ENCODE data around the gene FAM3C. TPM values are rescaled to one million over a fixed set of nuclear protein-coding genes. Genes with fewer than 3 reads are reported as not detected.
A peak's percentile ranks its signal among the peaks of the same experiment; 100 is the strongest.

The FAM3C gene
- total RNA-seq, 2 donors from 2014 or later = 33.6 to 69.3 TPM

DNA sequence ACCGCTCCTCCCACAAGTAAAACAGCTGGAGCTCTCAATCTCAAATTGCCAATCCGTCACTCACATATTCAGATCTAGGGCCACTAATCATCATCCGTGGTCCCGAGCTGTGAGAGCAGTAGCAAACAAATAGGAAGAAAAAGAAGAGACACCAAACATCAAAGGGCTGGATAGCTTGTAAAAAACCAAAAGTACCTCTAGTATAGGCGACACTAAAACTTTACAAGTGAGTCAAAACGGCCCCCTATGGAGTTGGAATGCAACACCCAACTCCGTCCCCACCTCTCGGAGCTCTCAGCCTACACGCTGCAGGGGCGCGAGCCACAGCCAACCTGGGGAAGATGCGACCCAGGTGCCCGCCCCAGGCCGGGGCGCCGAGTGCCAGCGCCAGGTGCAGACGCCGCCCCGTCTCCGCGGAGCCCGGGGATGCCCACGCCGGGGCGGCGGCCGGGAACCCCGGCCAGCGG is 581 bp downstream of the FAM3C start:
- ATAC-seq (peak; percentile 28), DNase-seq (peak; percentile 33 to 54 (median 38))
- Histone ChIP-seq H3K4me3 (peak overlapping the region; percentile 82 to 84), H3K9me3 (no peaks in the 10 kb centered on the region), H3K36me3 (replicated peaks in 1 of 2; ENCODE audit: insufficient read depth in 1 of 2, low read depth in 2 of 2) (no peaks in the 10 kb centered on the region), H3K4me1 (peaks cover 48% of the 10 kb centered on the region), H3K27ac (peak overlapping the region; percentile 83 to 95 (median 92)), H3K27me3 (no peaks in the 10 kb centered on the region)
- intact Hi-C loops (cut with DNase I) = no loop called here
- WGBS, 2 donors = 1% methylated on average over 14 to 16 of the region's 30 CpGs
- TF ChIP-seq, protein P1, sequence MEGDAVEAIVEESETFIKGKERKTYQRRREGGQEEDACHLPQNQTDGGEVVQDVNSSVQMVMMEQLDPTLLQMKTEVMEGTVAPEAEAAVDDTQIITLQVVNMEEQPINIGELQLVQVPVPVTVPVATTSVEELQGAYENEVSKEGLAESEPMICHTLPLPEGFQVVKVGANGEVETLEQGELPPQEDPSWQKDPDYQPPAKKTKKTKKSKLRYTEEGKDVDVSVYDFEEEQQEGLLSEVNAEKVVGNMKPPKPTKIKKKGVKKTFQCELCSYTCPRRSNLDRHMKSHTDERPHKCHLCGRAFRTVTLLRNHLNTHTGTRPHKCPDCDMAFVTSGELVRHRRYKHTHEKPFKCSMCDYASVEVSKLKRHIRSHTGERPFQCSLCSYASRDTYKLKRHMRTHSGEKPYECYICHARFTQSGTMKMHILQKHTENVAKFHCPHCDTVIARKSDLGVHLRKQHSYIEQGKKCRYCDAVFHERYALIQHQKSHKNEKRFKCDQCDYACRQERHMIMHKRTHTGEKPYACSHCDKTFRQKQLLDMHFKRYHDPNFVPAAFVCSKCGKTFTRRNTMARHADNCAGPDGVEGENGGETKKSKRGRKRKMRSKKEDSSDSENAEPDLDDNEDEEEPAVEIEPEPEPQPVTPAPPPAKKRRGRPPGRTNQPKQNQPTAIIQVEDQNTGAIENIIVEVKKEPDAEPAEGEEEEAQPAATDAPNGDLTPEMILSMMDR (IDR thresholded peaks at IDR 0.05) = no peak
- TF ChIP-seq POLR2A (IDR thresholded peaks at IDR 0.05) = no peak

DNA sequence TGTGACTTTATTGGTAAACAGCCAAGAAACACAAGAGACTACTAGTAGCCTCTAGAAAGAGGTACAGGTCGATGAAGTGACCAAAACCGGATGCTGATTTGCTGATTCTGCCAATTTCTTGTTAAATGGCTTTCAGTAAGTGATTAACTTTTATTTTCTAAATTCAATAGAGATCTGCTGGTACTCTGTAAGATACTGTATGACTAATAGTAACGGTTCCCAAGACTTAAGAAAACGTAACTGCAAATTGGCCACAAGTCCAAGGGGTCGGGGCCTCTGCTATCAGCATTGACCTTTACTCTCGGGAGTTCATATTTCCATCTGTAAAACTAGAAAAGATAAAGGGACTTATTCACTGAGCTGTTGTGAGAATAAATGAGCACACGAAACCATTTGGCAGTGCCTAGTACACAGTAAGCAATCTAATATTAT is 1.4 kb downstream of the FAM3C start:
- no peaks in the 10 kb centered on the region for H3K9me3 ChIP-seq
- ATAC-seq = peak; percentile 2
- intact Hi-C loops (cut with DNase I) = no loop called here
- no peak for TF ChIP-seq POLR2A (IDR thresholded peaks at IDR 0.05)
- TF ChIP-seq, protein P1 (IDR thresholded peaks at IDR 0.05) = no peak
- H3K27me3 ChIP-seq = no peaks in the 10 kb centered on the region
- no peaks in the 10 kb centered on the region for H3K36me3 ChIP-seq (replicated peaks in 1 of 2; ENCODE audit: insufficient read depth in 1 of 2, low read depth in 2 of 2)
- peaks cover 53% of the 10 kb centered on the region for H3K4me1 ChIP-seq
- peak in 3 of 4 donors; percentile 25 to 38 (median 27) for DNase-seq
- 11 to 15% methylated on average over 7 of the region's 7 CpGs for WGBS, 2 donors
- H3K4me3 ChIP-seq = no peak overlapping the region
- peak overlapping the region; percentile 3 to 95 (median 76) for H3K27ac ChIP-seq

DNA sequence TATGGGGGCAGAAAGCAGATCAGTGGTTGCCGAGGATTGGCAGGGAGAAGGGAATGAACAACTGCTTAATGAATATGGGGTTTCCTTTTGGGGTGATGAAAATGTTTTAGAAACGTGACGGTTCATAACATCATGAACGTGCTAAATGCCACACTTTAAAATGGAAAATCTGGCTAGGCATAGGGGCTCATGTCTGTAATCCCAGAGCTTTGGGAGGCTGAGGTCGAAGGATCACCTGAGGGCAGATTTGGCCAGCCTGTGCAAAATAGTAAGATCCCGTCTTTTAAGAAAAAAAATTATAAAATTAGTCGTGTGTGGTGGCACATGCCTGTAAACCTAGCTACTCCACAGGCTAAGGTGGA is 3.1 kb downstream of the FAM3C start:
- H3K27ac ChIP-seq = no peak overlapping the region
- DNase-seq = no peak
- 90% methylated on average over 7 of the region's 7 CpGs for WGBS, 2 donors
- no peaks in the 10 kb centered on the region for H3K36me3 ChIP-seq (replicated peaks in 1 of 2; ENCODE audit: insufficient read depth in 1 of 2, low read depth in 2 of 2)
- intact Hi-C loops (cut with DNase I) = no loop called here
- H3K27me3 ChIP-seq = no peaks in the 10 kb centered on the region
- H3K4me1 ChIP-seq = peaks cover 55% of the 10 kb centered on the region
- H3K9me3 ChIP-seq = no peaks in the 10 kb centered on the region
- no peak for ATAC-seq
- TF ChIP-seq POLR2A (IDR thresholded peaks at IDR 0.05) = no peak
- TF ChIP-seq, protein P1 (IDR thresholded peaks at IDR 0.05) = no peak
- H3K4me3 ChIP-seq = no peak overlapping the region

DNA sequence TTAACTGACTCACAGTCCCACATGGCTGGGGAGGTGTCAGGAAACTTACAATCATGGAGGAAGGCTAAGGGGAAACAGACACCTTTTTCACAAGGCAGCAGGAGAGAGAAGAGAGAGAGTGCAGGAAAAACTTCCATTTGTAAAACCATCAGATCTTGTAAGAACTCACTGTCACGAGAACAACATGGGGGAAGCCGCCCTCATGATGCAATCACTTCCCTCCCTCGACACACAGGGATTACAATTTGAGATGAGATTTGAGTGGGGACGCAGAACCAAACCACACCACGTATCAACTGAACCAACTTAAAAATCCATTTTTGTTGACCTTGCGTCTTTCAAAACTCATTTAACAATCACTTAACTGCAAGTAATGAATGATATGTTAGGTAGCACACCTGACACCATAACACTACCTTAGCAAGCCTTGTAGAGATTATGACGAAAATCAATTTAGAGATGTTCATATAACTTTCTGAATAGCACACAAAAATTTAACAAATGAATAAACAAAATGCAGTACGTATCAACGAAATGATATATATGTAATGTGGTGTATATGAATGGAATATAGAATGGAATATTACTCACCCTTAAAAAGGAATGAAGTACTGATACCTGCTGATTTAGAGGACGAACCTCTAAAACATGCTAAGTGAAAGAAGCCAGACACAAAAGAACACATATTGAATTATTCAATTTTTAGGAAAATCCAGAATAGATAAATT is 3.7 kb downstream of the FAM3C start:
- TF ChIP-seq POLR2A (IDR thresholded peaks at IDR 0.05) = no peak
- TF ChIP-seq, protein P1 (IDR thresholded peaks at IDR 0.05) = no peak
- H3K9me3 ChIP-seq = no peaks in the 10 kb centered on the region
- ATAC-seq (no peak), DNase-seq (no peak)
- no peak overlapping the region for H3K27ac ChIP-seq
- WGBS, 2 donors = 96 to 97% methylated on average over 10 of the region's 10 CpGs
- H3K27me3 ChIP-seq = no peaks in the 10 kb centered on the region
- H3K4me3 ChIP-seq = no peak overlapping the region
- no peaks in the 10 kb centered on the region for H3K36me3 ChIP-seq (replicated peaks in 1 of 2; ENCODE audit: insufficient read depth in 1 of 2, low read depth in 2 of 2)
- peaks cover 52% of the 10 kb centered on the region for H3K4me1 ChIP-seq
- intact Hi-C loops (cut with DNase I) = no loop called here

DNA sequence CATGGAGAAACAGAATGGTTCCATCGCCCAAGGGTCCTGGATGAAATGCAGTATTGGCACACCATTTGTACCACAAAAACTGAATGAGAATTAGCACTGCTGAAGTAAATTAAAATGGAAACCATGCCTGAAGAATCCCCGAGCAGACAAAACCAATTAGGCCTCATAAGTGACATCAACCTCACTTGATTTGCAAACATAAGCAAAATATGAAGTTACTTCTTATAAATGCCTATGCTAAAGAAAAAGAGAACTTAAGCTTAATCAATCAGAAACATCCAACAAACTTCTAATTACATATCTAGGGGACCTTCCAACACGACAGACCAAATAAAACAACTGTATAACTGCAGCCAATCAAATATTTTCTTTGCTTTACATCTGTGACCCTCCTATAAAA is 4.4 kb downstream of the FAM3C start:
- H3K4me3 ChIP-seq = no peak overlapping the region
- no peaks in the 10 kb centered on the region for H3K9me3 ChIP-seq
- intact Hi-C loops (cut with DNase I) = no loop called here
- H3K4me1 ChIP-seq = peaks cover 46% of the 10 kb centered on the region
- H3K36me3 ChIP-seq (replicated peaks in 1 of 2; ENCODE audit: insufficient read depth in 1 of 2, low read depth in 2 of 2) = no peaks in the 10 kb centered on the region
- DNase-seq = no peak
- H3K27me3 ChIP-seq = no peaks in the 10 kb centered on the region
- 53 to 67% methylated on average over 3 of the region's 3 CpGs for WGBS, 2 donors
- no peak overlapping the region for H3K27ac ChIP-seq
- TF ChIP-seq POLR2A (IDR thresholded peaks at IDR 0.05) = no peak
- TF ChIP-seq, protein P1 (IDR thresholded peaks at IDR 0.05) = no peak
- no peak for ATAC-seq
